Measurements from ENCODE around the gene ARRB1.

ARRB1 gene

GRCh38 chr11:75246671-75247350 is 104.7 kb downstream of the ARRB1 start:
- DNase-seq = no peak

- DNase-seq = no peak
These were observed 105.3 kb downstream of the ARRB1 start for GRCh38 chr11:75246006-75246670.

- DNase-seq = no peak
These were observed 106.0 kb downstream of the ARRB1 start for GRCh38 chr11:75245356-75246005.

GRCh38 chr11:75244052-75244814 is 107.2 kb downstream of the ARRB1 start:
- no peak for DNase-seq

- DNase-seq = no peak
These were observed 108.5 kb downstream of the ARRB1 start for GRCh38 chr11:75242722-75243600.

- DNase-seq = no peak
These were observed 109.4 kb downstream of the ARRB1 start for GRCh38 chr11:75241906-75242644.

GRCh38 chr11:75241036-75241905 is 110.2 kb downstream of the ARRB1 start:
- peak; percentile 10 for DNase-seq

GRCh38 chr11:75240311-75241035 is 111.0 kb downstream of the ARRB1 start, which contains the start of gene TPBGL:
TPBGL (plus strand) TSS chr11:75240774; CDS start chr11:75241050, 276 bp downstream.
- DNase-seq = no peak

GRCh38 chr11:75239531-75240290 is 111.8 kb downstream of the ARRB1 start:
- no peak for DNase-seq

- no peak for DNase-seq
These were observed 112.6 kb downstream of the ARRB1 start for GRCh38 chr11:75238595-75239440.

- DNase-seq = no peak
These were observed 114.4 kb downstream of the ARRB1 start for GRCh38 chr11:75237050-75237449.

GRCh38 chr11:75236062-75236461 is 115.4 kb downstream of the ARRB1 start:
- DNase-seq = no peak

- DNase-seq = no peak
These were observed 117.7 kb downstream of the ARRB1 start for GRCh38 chr11:75233754-75234172.

- DNase-seq = no peak
These were observed 120.8 kb downstream of the ARRB1 start for GRCh38 chr11:75230621-75231020.

GRCh38 chr11:75229466-75229865 is 122.0 kb downstream of the ARRB1 start:
- no peak for DNase-seq

GRCh38 chr11:75225794-75226193 is 125.7 kb downstream of the ARRB1 start:
- DNase-seq = no peak

GRCh38 chr11:75223954-75224643 is 127.4 kb downstream of the ARRB1 start:
- DNase-seq = no peak
